GM18873 (cell line): ENCODE measurements around the gene MAP6D1.

Experiments
- ATAC-seq: cut with Tn5 transposase; IDR thresholded peaks from one replicate; pipeline ENCODE4 v1.9.1; 2021; ENCODE audit warnings: mild to moderate bottlenecking, moderate library complexity, moderate number of reproducible peaks; ENCODE audit not compliant: unreplicated experiment, low FRiP score

The MAP6D1 gene

GRCh38 chr3:183825456-183826161, at the start of gene MAP6D1:
TSS of gene MAP6D1 (minus strand) at chr3:183825577. CDS start at chr3:183825547, 30 bp downstream.
- no peak for ATAC-seq

- no peak for ATAC-seq
These were observed 48.5 kb upstream of the MAP6D1 start for GRCh38 chr3:183873914-183874313.

- no peak for ATAC-seq
These were observed 46.2 kb upstream of the MAP6D1 start for GRCh38 chr3:183871541-183871940.

GRCh38 chr3:183870563-183870962, 45.2 kb upstream of the MAP6D1 start:
- no peak for ATAC-seq

- ATAC-seq = no peak
These were observed 43.4 kb upstream of the MAP6D1 start for GRCh38 chr3:183868796-183869195.

GRCh38 chr3:183862610-183863009, 37.2 kb upstream of the MAP6D1 start:
- no peak for ATAC-seq

GRCh38 chr3:183857863-183858262, 32.5 kb upstream of the MAP6D1 start:
- ATAC-seq = no peak

- no peak for ATAC-seq
These were observed 29.1 kb upstream of the MAP6D1 start for GRCh38 chr3:183854318-183855035.

GRCh38 chr3:183845608-183846288, 20.4 kb upstream of the MAP6D1 start:
- no peak for ATAC-seq

- no peak for ATAC-seq
These were observed 19.7 kb upstream of the MAP6D1 start for GRCh38 chr3:183845090-183845489.

GRCh38 chr3:183844606-183845005, 19.2 kb upstream of the MAP6D1 start:
- ATAC-seq = no peak

GRCh38 chr3:183839751-183840150, 14.4 kb upstream of the MAP6D1 start:
- ATAC-seq = no peak

- no peak for ATAC-seq
These were observed 12.5 kb upstream of the MAP6D1 start for GRCh38 chr3:183837894-183838293.

- no peak for ATAC-seq
These were observed 12.0 kb upstream of the MAP6D1 start for GRCh38 chr3:183837390-183837789.

- no peak for ATAC-seq
These were observed 8.1 kb upstream of the MAP6D1 start for GRCh38 chr3:183833516-183833915.

GRCh38 chr3:183830187-183830586, 4.8 kb upstream of the MAP6D1 start:
- ATAC-seq = no peak

- no peak for ATAC-seq
These were observed 4.1 kb upstream of the MAP6D1 start for GRCh38 chr3:183829466-183829865.

- ATAC-seq = no peak
These were observed 3.1 kb upstream of the MAP6D1 start for GRCh38 chr3:183828538-183828870.

- no peak for ATAC-seq
These were observed 2.6 kb upstream of the MAP6D1 start for GRCh38 chr3:183827809-183828537.

GRCh38 chr3:183826448-183827250, 1.3 kb upstream of the MAP6D1 start:
- no peak for ATAC-seq
